ENCODE results near the gene ATG4B. TPM values are rescaled to one million over a fixed set of nuclear protein-coding genes. Genes with fewer than 3 reads are reported as not detected.

Gene ATG4B
- total and polyA plus RNA-seq, 9 donors = 37.1 to 70.4 (median 53.3) TPM

- Histone ChIP-seq H3K27ac (no peak overlapping the region), H3K27me3 (no peaks in the 10 kb centered on the region), H3K4me3 (no peak overlapping the region), H3K4me1 (ENCODE audit: insufficient read depth) (peaks cover 2% of the 10 kb centered on the region), H3K9me3 (no peaks in the 10 kb centered on the region), H3K36me3 (no peaks in the 10 kb centered on the region)
- DNase-seq = no peak
- intact Hi-C loops (cut with DNase I) = no loop called here
- WGBS, 3 donors = 80 to 89% (median 85%) methylated on average over 8 to 17 of the region's 17 CpGs
- TF ChIP-seq POLR2A (IDR thresholded peaks at IDR 0.05) (no peak), EP300 (IDR thresholded peaks at IDR 0.05) (no peak)
- TF ChIP-seq, protein P1, sequence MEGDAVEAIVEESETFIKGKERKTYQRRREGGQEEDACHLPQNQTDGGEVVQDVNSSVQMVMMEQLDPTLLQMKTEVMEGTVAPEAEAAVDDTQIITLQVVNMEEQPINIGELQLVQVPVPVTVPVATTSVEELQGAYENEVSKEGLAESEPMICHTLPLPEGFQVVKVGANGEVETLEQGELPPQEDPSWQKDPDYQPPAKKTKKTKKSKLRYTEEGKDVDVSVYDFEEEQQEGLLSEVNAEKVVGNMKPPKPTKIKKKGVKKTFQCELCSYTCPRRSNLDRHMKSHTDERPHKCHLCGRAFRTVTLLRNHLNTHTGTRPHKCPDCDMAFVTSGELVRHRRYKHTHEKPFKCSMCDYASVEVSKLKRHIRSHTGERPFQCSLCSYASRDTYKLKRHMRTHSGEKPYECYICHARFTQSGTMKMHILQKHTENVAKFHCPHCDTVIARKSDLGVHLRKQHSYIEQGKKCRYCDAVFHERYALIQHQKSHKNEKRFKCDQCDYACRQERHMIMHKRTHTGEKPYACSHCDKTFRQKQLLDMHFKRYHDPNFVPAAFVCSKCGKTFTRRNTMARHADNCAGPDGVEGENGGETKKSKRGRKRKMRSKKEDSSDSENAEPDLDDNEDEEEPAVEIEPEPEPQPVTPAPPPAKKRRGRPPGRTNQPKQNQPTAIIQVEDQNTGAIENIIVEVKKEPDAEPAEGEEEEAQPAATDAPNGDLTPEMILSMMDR (IDR thresholded peaks at IDR 0.05) = no peak
These were observed 39.2 kb downstream of the ATG4B start for GRCh38 chr2:241676665-241677064.

DNA sequence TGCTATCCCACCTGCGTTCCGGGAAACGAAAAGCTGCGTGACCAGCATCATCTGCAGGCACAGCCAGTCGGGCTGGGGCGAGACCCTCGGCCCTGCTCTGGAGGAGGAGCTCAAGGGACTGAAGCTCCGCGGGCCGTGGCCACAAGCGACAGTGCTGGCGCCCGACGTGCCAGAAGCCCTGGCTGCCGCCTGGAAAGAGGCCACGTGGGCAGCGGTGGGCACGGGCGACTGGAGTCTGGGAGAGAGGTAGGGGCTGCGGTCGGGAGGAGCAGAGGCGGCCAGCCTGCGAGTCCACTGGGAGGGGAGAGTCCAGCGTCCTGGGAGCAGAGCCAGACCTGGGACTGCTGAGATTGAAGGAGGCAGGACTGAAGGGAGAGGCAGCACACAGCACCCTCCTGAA is 39.9 kb downstream of the ATG4B start:
- Histone ChIP-seq H3K27ac (no peak overlapping the region), H3K36me3 (no peaks in the 10 kb centered on the region), H3K9me3 (no peaks in the 10 kb centered on the region), H3K4me1 (ENCODE audit: insufficient read depth) (peaks cover 2% of the 10 kb centered on the region), H3K4me3 (no peak overlapping the region), H3K27me3 (no peaks in the 10 kb centered on the region)
- intact Hi-C loops (cut with DNase I) = no loop called here
- DNase-seq = no peak
- TF ChIP-seq POLR2A (IDR thresholded peaks at IDR 0.05) = no peak
- TF ChIP-seq, protein P1 (IDR thresholded peaks at IDR 0.05) = no peak
- TF ChIP-seq EP300 (IDR thresholded peaks at IDR 0.05) = no peak
- WGBS, 3 donors = 85 to 88% (median 86%) methylated on average over 24 of the region's 24 CpGs

DNA sequence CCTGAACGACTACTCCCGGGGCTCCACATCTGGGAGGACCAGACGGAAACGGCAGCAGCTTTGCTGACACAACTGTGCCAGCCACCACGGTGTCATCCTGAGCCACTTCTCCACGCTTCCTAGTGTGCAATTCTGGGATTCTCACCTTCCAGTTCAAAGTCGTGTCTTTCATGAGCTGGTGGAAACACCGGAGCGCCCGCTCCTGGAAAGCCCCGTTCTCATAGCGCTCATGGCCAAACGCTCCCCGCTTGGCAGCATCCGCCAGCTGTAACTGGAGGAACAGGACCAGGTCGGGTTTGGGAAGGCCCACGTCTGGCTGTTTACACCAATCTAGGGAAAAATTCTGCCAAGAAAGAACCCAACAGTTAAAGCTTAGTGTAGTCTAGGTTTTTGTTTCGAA is 40.8 kb downstream of the ATG4B start:
- Histone ChIP-seq H3K36me3 (no peaks in the 10 kb centered on the region), H3K27me3 (no peaks in the 10 kb centered on the region), H3K4me3 (no peak overlapping the region), H3K27ac (no peak overlapping the region), H3K9me3 (no peaks in the 10 kb centered on the region), H3K4me1 (ENCODE audit: insufficient read depth) (peaks cover 2% of the 10 kb centered on the region)
- WGBS, 3 donors = 87 to 92% (median 88%) methylated on average over 18 of the region's 18 CpGs
- intact Hi-C loops (cut with DNase I) = no loop called here
- DNase-seq = no peak
- no peak for TF ChIP-seq POLR2A (IDR thresholded peaks at IDR 0.05)
- TF ChIP-seq, protein P1 (IDR thresholded peaks at IDR 0.05) = no peak
- TF ChIP-seq EP300 (IDR thresholded peaks at IDR 0.05) = no peak

- Histone ChIP-seq H3K9me3 (no peaks in the 10 kb centered on the region), H3K36me3 (no peaks in the 10 kb centered on the region), H3K4me1 (ENCODE audit: insufficient read depth) (peaks cover 2% of the 10 kb centered on the region), H3K4me3 (no peak overlapping the region), H3K27me3 (no peaks in the 10 kb centered on the region), H3K27ac (no peak overlapping the region)
- WGBS, 3 donors = 87 to 92% (median 87%) methylated on average over 22 of the region's 22 CpGs
- no peak for TF ChIP-seq EP300 (IDR thresholded peaks at IDR 0.05)
- TF ChIP-seq POLR2A (IDR thresholded peaks at IDR 0.05) = no peak
- TF ChIP-seq, protein P1 (IDR thresholded peaks at IDR 0.05) = no peak
- no peak for DNase-seq
- intact Hi-C loops (cut with DNase I) = no loop called here
These were observed 41.5 kb downstream of the ATG4B start for GRCh38 chr2:241678784-241679540.

All from ovary (tissue), 9 donors.